DOHH2 (cell line): ENCODE measurements around the gene CTSF.

Experiments
- CTCF ChIP-seq: fragments of 200-600 bp; sonication (generic); IDR thresholded peaks from one replicate; pipeline ENCODE4 v1.5.1; 2014; ENCODE audit warnings: antibody characterized with exemption, mild to moderate bottlenecking, low read depth, low read length; ENCODE audit not compliant: poor library complexity, severe bottlenecking
- EZH2phosphoT487 ChIP-seq: fragments of 200-600 bp; sonication (generic); IDR thresholded peaks from 2 replicates; pipeline ENCODE4 v1.6.1; 2017; ENCODE audit warnings: borderline replicate concordance, mild to moderate bottlenecking, antibody characterized with exemption, low read length, moderate library complexity, mixed read lengths

DNA sequence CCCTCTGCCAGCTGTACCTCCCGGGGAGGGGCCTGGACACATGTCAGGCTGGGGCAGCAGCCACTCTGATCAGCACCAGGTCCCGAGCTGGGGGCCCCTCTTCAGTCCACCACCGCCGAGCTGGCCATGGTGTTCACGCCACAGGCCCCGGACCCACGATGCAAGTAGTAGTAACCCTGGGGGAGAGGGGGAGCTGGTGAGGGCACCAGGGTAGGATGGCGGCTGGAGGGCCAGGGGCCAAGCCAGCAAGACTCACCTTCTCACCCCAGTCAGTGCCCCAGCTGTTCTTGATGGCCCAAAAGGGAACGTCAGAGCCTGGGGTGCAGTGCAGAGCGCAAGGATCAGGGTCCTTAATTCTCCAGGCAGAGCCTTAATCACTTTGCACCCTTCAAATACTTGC lies 4.6 kb downstream of the CTSF start:
- no peak for TF ChIP-seq CTCF
- no peak for TF ChIP-seq EZH2phosphoT487
